ENCODE results near the gene CHCT1.

Gene CHCT1

DNA sequence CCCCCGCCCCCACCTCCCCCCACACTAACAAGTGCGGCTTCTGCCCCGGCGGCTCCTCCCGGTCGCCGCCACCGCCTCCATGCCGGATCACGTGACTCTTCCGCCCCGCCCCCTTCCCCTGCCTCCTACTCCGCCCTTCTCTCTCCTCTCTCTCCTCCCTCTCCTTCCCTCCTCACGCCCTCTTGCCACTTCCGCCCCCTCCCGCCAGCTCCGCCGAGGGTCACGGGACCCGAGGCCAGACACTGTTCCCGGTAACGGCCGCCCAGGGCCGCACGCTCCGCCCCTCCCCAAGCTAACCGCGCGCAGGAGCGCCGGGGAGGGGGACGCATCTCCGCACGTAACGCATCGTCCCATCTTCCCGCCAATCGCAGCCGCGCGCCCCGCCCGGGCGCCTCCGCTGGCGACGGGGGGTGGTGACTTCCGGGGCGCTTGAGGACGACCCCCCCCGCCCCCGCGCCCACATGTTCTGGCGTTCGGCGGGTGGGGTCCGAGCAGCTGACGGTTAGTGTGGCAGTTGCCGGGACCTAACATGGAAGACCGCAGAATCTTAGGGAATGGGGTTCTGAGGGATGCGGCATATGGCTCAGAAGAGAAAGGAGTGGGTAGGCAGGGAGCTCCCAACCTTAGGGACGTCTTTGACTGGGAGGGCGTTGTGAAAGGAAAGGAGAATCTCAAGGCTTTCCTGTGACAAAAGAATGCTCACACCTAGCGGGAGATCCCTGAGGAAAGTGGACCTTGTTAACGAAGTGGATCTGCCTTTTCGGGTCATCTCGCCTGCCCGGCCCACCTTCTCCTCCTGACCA lies 30.0 kb upstream of the CHCT1 start, which contains the start of gene USP32 (continued):
- TF ChIP-seq, protein P1, sequence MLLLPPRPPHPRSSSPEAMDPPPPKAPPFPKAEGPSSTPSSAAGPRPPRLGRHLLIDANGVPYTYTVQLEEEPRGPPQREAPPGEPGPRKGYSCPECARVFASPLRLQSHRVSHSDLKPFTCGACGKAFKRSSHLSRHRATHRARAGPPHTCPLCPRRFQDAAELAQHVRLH (tag by site-specific recombination; IDR thresholded peaks at IDR 0.05) = no peak
- peak; percentile 98 for TF ChIP-seq SP2 (tag by site-specific recombination; IDR thresholded peaks at IDR 0.05)
- TF ChIP-seq ZNF324 (tag by site-specific recombination; IDR thresholded peaks at IDR 0.05) = peak; percentile 78
- TF ChIP-seq ZBTB7A (tag by site-specific recombination; IDR thresholded peaks at IDR 0.05; ENCODE audit: low read depth) = peak; percentile 87; the same call in 1 of the 2 replicates
- peak; percentile 89 for TF ChIP-seq BCL11A (tag by site-specific recombination; IDR thresholded peaks at IDR 0.05; ENCODE audit: low read depth)
- TF ChIP-seq ZSCAN23 (tag by site-specific recombination; IDR thresholded peaks at IDR 0.05) = peak; percentile 77; the same call in 1 of the 2 replicates
- peak; percentile 89 for TF ChIP-seq PRDM1 (tag by site-specific recombination; IDR thresholded peaks at IDR 0.05)
- TF ChIP-seq, protein P2, sequence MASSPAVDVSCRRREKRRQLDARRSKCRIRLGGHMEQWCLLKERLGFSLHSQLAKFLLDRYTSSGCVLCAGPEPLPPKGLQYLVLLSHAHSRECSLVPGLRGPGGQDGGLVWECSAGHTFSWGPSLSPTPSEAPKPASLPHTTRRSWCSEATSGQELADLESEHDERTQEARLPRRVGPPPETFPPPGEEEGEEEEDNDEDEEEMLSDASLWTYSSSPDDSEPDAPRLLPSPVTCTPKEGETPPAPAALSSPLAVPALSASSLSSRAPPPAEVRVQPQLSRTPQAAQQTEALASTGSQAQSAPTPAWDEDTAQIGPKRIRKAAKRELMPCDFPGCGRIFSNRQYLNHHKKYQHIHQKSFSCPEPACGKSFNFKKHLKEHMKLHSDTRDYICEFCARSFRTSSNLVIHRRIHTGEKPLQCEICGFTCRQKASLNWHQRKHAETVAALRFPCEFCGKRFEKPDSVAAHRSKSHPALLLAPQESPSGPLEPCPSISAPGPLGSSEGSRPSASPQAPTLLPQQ (tag by site-specific recombination; IDR thresholded peaks at IDR 0.05) = peak; percentile 58; the same call in 1 of the 2 replicates
- peak; percentile 97 for TF ChIP-seq GLIS2 (tag by site-specific recombination; IDR thresholded peaks at IDR 0.05)
- TF ChIP-seq ZNF391 (tag by site-specific recombination; IDR thresholded peaks at IDR 0.05; ENCODE audit: borderline replicate concordance, low read depth) = 0 out of 2 replicates have a peak, but pooled peaks have one; percentile 56
- TF ChIP-seq, protein P3, sequence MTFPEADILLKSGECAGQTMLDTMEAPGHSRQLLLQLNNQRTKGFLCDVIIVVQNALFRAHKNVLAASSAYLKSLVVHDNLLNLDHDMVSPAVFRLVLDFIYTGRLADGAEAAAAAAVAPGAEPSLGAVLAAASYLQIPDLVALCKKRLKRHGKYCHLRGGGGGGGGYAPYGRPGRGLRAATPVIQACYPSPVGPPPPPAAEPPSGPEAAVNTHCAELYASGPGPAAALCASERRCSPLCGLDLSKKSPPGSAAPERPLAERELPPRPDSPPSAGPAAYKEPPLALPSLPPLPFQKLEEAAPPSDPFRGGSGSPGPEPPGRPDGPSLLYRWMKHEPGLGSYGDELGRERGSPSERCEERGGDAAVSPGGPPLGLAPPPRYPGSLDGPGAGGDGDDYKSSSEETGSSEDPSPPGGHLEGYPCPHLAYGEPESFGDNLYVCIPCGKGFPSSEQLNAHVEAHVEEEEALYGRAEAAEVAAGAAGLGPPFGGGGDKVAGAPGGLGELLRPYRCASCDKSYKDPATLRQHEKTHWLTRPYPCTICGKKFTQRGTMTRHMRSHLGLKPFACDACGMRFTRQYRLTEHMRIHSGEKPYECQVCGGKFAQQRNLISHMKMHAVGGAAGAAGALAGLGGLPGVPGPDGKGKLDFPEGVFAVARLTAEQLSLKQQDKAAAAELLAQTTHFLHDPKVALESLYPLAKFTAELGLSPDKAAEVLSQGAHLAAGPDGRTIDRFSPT (tag by site-specific recombination; IDR thresholded peaks at IDR 0.05) = peak; percentile 90
- TF ChIP-seq ZNF2 (tag by site-specific recombination; IDR thresholded peaks at IDR 0.05) = peak; percentile 37; the same call in 1 of the 2 replicates
- TF ChIP-seq ZXDB (tag by site-specific recombination; IDR thresholded peaks at IDR 0.05) = peak; percentile 89
- TF ChIP-seq, protein P4, sequence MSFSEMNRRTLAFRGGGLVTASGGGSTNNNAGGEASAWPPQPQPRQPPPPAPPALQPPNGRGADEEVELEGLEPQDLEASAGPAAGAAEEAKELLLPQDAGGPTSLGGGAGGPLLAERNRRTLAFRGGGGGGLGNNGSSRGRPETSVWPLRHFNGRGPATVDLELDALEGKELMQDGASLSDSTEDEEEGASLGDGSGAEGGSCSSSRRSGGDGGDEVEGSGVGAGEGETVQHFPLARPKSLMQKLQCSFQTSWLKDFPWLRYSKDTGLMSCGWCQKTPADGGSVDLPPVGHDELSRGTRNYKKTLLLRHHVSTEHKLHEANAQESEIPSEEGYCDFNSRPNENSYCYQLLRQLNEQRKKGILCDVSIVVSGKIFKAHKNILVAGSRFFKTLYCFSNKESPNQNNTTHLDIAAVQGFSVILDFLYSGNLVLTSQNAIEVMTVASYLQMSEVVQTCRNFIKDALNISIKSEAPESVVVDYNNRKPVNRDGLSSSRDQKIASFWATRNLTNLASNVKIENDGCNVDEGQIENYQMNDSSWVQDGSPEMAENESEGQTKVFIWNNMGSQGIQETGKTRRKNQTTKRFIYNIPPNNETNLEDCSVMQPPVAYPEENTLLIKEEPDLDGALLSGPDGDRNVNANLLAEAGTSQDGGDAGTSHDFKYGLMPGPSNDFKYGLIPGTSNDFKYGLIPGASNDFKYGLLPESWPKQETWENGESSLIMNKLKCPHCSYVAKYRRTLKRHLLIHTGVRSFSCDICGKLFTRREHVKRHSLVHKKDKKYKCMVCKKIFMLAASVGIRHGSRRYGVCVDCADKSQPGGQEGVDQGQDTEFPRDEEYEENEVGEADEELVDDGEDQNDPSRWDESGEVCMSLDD (tag by site-specific recombination; IDR thresholded peaks at IDR 0.05) = peak; percentile 99
- no peak for TF ChIP-seq ZNF239 (tag by site-specific recombination; IDR thresholded peaks at IDR 0.05)
- no peak for TF ChIP-seq ZNF214 (tag by site-specific recombination; IDR thresholded peaks at IDR 0.05; ENCODE audit: borderline replicate concordance)
- no peak for TF ChIP-seq ZFP3 (tag by site-specific recombination; IDR thresholded peaks at IDR 0.05; ENCODE audit: low read depth)
- peak; percentile 99 for TF ChIP-seq ZNF341 (tag by site-specific recombination; IDR thresholded peaks at IDR 0.05; ENCODE audit: low read depth)
- peak; percentile 84 for TF ChIP-seq ZBTB17 (tag by site-specific recombination; IDR thresholded peaks at IDR 0.05)
- no peak; the same call in 1 of the 2 replicates for TF ChIP-seq ZNF394 (tag by site-specific recombination; IDR thresholded peaks at IDR 0.05; ENCODE audit: borderline replicate concordance)
- TF ChIP-seq BCL11B (tag by site-specific recombination; IDR thresholded peaks at IDR 0.05; ENCODE audit: low read depth) = peak; percentile 99
- TF ChIP-seq ZNF501 (tag by site-specific recombination; IDR thresholded peaks at IDR 0.05) = no peak
- TF ChIP-seq ZNF221 (tag by site-specific recombination; IDR thresholded peaks at IDR 0.05; ENCODE audit: borderline replicate concordance) = no peak
- TF ChIP-seq, protein P5, sequence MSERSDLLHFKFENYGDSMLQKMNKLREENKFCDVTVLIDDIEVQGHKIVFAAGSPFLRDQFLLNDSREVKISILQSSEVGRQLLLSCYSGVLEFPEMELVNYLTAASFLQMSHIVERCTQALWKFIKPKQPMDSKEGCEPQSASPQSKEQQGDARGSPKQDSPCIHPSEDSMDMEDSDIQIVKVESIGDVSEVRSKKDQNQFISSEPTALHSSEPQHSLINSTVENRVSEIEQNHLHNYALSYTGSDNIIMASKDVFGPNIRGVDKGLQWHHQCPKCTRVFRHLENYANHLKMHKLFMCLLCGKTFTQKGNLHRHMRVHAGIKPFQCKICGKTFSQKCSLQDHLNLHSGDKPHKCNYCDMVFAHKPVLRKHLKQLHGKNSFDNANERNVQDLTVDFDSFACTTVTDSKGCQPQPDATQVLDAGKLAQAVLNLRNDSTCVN (tag by site-specific recombination; optimal IDR thresholded peaks at IDR 0.05) = peak; percentile 94
- TF ChIP-seq ZNF223 (tag by site-specific recombination; IDR thresholded peaks at IDR 0.05) = no peak
- TF ChIP-seq ZNF354C (tag by site-specific recombination; IDR thresholded peaks at IDR 0.05; ENCODE audit: borderline replicate concordance, low read depth) = no peak
- no peak for TF ChIP-seq GFI1B (tag by site-specific recombination; IDR thresholded peaks at IDR 0.05)
- TF ChIP-seq KLF9 (tag by site-specific recombination; IDR thresholded peaks at IDR 0.05; ENCODE audit: low read depth) = peak; percentile 96
- TF ChIP-seq KLF1 (tag by site-specific recombination; IDR thresholded peaks at IDR 0.05) = peak; percentile 98
- TF ChIP-seq, protein P6, sequence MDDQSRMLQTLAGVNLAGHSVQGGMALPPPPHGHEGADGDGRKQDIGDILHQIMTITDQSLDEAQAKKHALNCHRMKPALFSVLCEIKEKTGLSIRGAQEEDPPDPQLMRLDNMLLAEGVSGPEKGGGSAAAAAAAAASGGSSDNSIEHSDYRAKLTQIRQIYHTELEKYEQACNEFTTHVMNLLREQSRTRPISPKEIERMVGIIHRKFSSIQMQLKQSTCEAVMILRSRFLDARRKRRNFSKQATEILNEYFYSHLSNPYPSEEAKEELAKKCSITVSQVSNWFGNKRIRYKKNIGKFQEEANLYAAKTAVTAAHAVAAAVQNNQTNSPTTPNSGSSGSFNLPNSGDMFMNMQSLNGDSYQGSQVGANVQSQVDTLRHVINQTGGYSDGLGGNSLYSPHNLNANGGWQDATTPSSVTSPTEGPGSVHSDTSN (CRISPR knock-in tag; IDR thresholded peaks at IDR 0.05) = peak; percentile 76; the same call in 1 of the 2 replicates
- TF ChIP-seq ZFP69B (tag by site-specific recombination; IDR thresholded peaks at IDR 0.05) = peak; percentile 37; the same call in 1 of the 2 replicates
